ENCODE data around the gene IAH1. TPM values are rescaled to one million over a fixed set of nuclear protein-coding genes. Genes with fewer than 3 reads are reported as not detected.

The IAH1 gene
- total and polyA plus RNA-seq, 2 donors (not counting 3 experiments of a cell fraction or from before 2014, with no cell fraction given): 43.4 to 44.0 TPM

- POLR2A ChIA-PET: no interaction called here
- Histone ChIP-seq H2AFZ (ENCODE audit: low read depth, low read length) (no peak overlapping the region), H3K36me3 (ENCODE audit: control insufficient read depth in 2 of 2, extremely low read depth in 1 of 2, insufficient read depth in 2 of 2, low read length in 2 of 2) (peaks cover 0 to 3% of the 10 kb centered on the region in 2 experiments), H3K9ac (replicated peaks; ENCODE audit: extremely low read depth, insufficient read depth, low read length) (no peak overlapping the region), H4K20me1 (replicated peaks; ENCODE audit: control insufficient read depth, extremely low read depth, insufficient read depth, low read length) (no peaks in the 10 kb centered on the region), H3K9me3 (replicated peaks; ENCODE audit: control insufficient read depth, insufficient read depth, low read length) (no peaks in the 10 kb centered on the region), H3K27ac (ENCODE audit: insufficient read depth, low read depth, low read length) (no peak overlapping the region), H3K4me3 (replicated peaks in 1 of 3; ENCODE audit: insufficient read depth in 1 of 3, low read depth in 1 of 3, low read length in 3 of 3) (no peak overlapping the region), H3K9me1 (replicated peaks; ENCODE audit: control insufficient read depth, extremely low read depth, insufficient read depth, low read length) (no peaks in the 10 kb centered on the region), H3K4me1 (ENCODE audit: control insufficient read depth, extremely low read depth, insufficient read depth, low read length) (no peaks in the 10 kb centered on the region), H3K27me3 (ENCODE audit: control insufficient read depth in 2 of 2, insufficient read depth in 2 of 2, low read length in 2 of 2) (no peaks in the 10 kb centered on the region), H3K79me2 (ENCODE audit: control insufficient read depth, insufficient read depth, low read length) (no peaks in the 10 kb centered on the region), H3K4me2 (ENCODE audit: insufficient read depth, low read length) (no peak overlapping the region)
- intact Hi-C loops (cut with micrococcal nuclease) (no loop called here), dilution Hi-C loops (cut with MboI; ENCODE audit: extremely low pct_ligation_motif_present, low sequenced_read_pairs) (no loop called here)
- FAIRE-seq (no peak), DNase-seq (ENCODE audit: low read depth, low spot score) (no peak)
- TF ChIP-seq POLR2AphosphoS5 (IDR thresholded peaks at IDR 0.05; ENCODE audit: insufficient read depth, low read depth, low read length) (no peak), JUN (IDR thresholded peaks at IDR 0.05; ENCODE audit: borderline replicate concordance, insufficient read depth, insufficient read length, low read depth) (no peak), MAX (IDR thresholded peaks at IDR 0.05; ENCODE audit: insufficient read depth, insufficient read length) (no peak), GATA2 (IDR thresholded peaks at IDR 0.05; ENCODE audit: insufficient read depth, insufficient read length, low read depth, low read length) (no peak), POLR2A (IDR thresholded peaks at IDR 0.05; ENCODE audit: low read depth, low read length) (no peak), CTCF (IDR thresholded peaks at IDR 0.05; ENCODE audit: extremely low read depth in 1 of 2, insufficient read depth in 1 of 2, low read depth in 1 of 2, low read length in 2 of 2) (no peak), EZH2 (IDR thresholded peaks at IDR 0.05; ENCODE audit: borderline replicate concordance, low read depth, low read length, severe bottlenecking) (no peak), MYC (IDR thresholded peaks at IDR 0.05; ENCODE audit: low read depth, low read length) (no peak), FOS (IDR thresholded peaks at IDR 0.05; ENCODE audit: borderline replicate concordance, insufficient read depth, low read length) (no peak)
- no TSS peak for BruUV-seq (replicated peaks)
- CTCF ChIA-PET: no interaction called here
Measured at GRCh38 chr2:9467687-9468086, 6.7 kb upstream of the IAH1 start.

Data from endothelial cell of umbilical vein (primary cell).